H9 (cell line): Measurements from ENCODE around the gene ASB12. TPM values are rescaled to one million over a fixed set of nuclear protein-coding genes. Genes with fewer than 3 reads are reported as not detected.

Experiments used
- DNase-seq: peaks from one replicate; pipeline ENCODE4 v3.0.0-alpha.2; 2017
- H2AFZ ChIP-seq: one replicate; pipeline ENCODE4 v1.6.1; 2013; ENCODE audit warnings: mild to moderate bottlenecking, low read length, control low read depth, moderate library complexity
- H2AK5ac ChIP-seq: 2 replicates; pipeline ENCODE4 v1.6.1; 2013; ENCODE audit warnings: low read length, control low read depth, mixed read lengths; ENCODE audit not compliant: insufficient read length
- H2BK120ac ChIP-seq: one replicate; pipeline ENCODE4 v1.6.1; 2013; ENCODE audit warnings: low read depth, mild to moderate bottlenecking, low read length, control low read depth, inconsistent platforms; ENCODE audit not compliant: poor library complexity, severe bottlenecking
- H2BK12ac ChIP-seq: 2 replicates; pipeline ENCODE4 v1.6.1; 2013; ENCODE audit warnings: low read length, control low read depth, mixed read lengths, low read depth; ENCODE audit not compliant: insufficient read length
- H2BK15ac ChIP-seq: 2 replicates; pipeline ENCODE4 v1.6.1; 2013; ENCODE audit warnings: low read depth, low read length, control low read depth
- H2BK20ac ChIP-seq: one replicate; pipeline ENCODE4 v1.6.1; 2013; ENCODE audit warnings: low read depth, mild to moderate bottlenecking, low read length, control low read depth, inconsistent platforms; ENCODE audit not compliant: poor library complexity, severe bottlenecking
- H2BK5ac ChIP-seq: 2 replicates; pipeline ENCODE4 v1.6.1; 2013; ENCODE audit warnings: low read length, control low read depth, mixed read lengths; ENCODE audit not compliant: insufficient read length
- H3K14ac ChIP-seq: 2 replicates; pipeline ENCODE4 v1.6.1; 2013; ENCODE audit warnings: low read length, control low read depth; ENCODE audit not compliant: insufficient read depth
- H3K18ac ChIP-seq: 2 replicates; pipeline ENCODE4 v1.6.1; 2013; ENCODE audit warnings: low read depth, mild to moderate bottlenecking, mixed read lengths, low read length, control low read depth; ENCODE audit not compliant: insufficient read length
- H3K23ac ChIP-seq: 2 replicates; pipeline ENCODE4 v1.6.1; 2013; ENCODE audit warnings: low read length, control low read depth, mixed read lengths, low read depth; ENCODE audit not compliant: insufficient read length
- H3K23me2 ChIP-seq: 2 replicates; pipeline ENCODE4 v1.6.1; 2013; ENCODE audit warnings: low read depth, mild to moderate bottlenecking, mixed read lengths, low read length, control low read depth; ENCODE audit not compliant: insufficient read length, poor library complexity, severe bottlenecking
- H3K27ac ChIP-seq: 2 replicates; pipeline ENCODE4 v1.5.1; 2013; ENCODE audit warnings: low read length, control low read depth, mixed read lengths, low read depth; ENCODE audit not compliant: insufficient read length
- H3K27me3 ChIP-seq: 2 replicates; pipeline ENCODE4 v1.6.1; 2013; ENCODE audit warnings: low read length, control low read depth, inconsistent platforms; ENCODE audit not compliant: insufficient read depth
- H3K4ac ChIP-seq: 2 replicates; pipeline ENCODE4 v1.6.1; 2013; ENCODE audit warnings: low read depth, mild to moderate bottlenecking, control low read depth, inconsistent platforms, low read length, moderate library complexity
- H3K4me1 ChIP-seq: 2 replicates; pipeline ENCODE4 v1.6.1; 2013; ENCODE audit warnings: low read length, control low read depth, inconsistent platforms; ENCODE audit not compliant: insufficient read depth
- H3K4me2 ChIP-seq: 2 replicates; pipeline ENCODE4 v1.6.1; 2013; ENCODE audit warnings: low read length, control low read depth, mixed read lengths; ENCODE audit not compliant: insufficient read length, insufficient read depth
- H3K56ac ChIP-seq: 2 replicates; pipeline ENCODE4 v1.6.1; 2013; ENCODE audit warnings: low read depth, mild to moderate bottlenecking, mixed read lengths, low read length, control low read depth; ENCODE audit not compliant: insufficient read length
- H3K79me1 ChIP-seq: 2 replicates; pipeline ENCODE4 v1.6.1; 2013; ENCODE audit warnings: low read depth, mild to moderate bottlenecking, moderate library complexity, low read length, control low read depth, inconsistent platforms; ENCODE audit not compliant: insufficient read depth, poor library complexity, severe bottlenecking
- H3K79me2 ChIP-seq: 2 replicates; pipeline ENCODE4 v1.6.1; 2013; ENCODE audit warnings: low read length, control low read depth, inconsistent platforms; ENCODE audit not compliant: insufficient read depth
- H3K9ac ChIP-seq: 2 replicates; pipeline ENCODE4 v1.6.1; 2013; ENCODE audit warnings: low read length, control low read depth, mixed read lengths; ENCODE audit not compliant: insufficient read length; ENCODE audit errors: extremely low read depth
- H3K9me3 ChIP-seq: one replicate; pipeline ENCODE4 v1.6.1; 2013; ENCODE audit warnings: low read depth, low read length, inconsistent platforms; ENCODE audit not compliant: control insufficient read depth
- H3T11ph ChIP-seq: one replicate; pipeline ENCODE4 v1.6.1; 2013; ENCODE audit warnings: mild to moderate bottlenecking, low read length, control low read depth, inconsistent platforms
- H4K20me1 ChIP-seq: one replicate; pipeline ENCODE4 v1.6.1; 2013; ENCODE audit not compliant: control insufficient read depth, insufficient read length, insufficient read depth
- H4K5ac ChIP-seq: 2 replicates; pipeline ENCODE4 v1.6.1; 2013; ENCODE audit warnings: low read depth, mild to moderate bottlenecking, mixed read lengths, low read length, control low read depth; ENCODE audit not compliant: insufficient read length
- H4K8ac ChIP-seq: replicated peaks from 2 replicates; pipeline ENCODE4 v1.6.1; 2013; ENCODE audit warnings: low read length, control low read depth, mixed read lengths, low read depth; ENCODE audit not compliant: insufficient read length
- H4K91ac ChIP-seq: 2 replicates; pipeline ENCODE4 v1.6.1; 2013; ENCODE audit warnings: low read depth, mild to moderate bottlenecking, moderate library complexity, mixed read lengths, low read length, control low read depth; ENCODE audit not compliant: insufficient read length
- H3K27ac Mint-ChIP-seq, 3 experiments: 2 replicates in 2 of 3; 3 replicates in 1 of 3; pipeline ENCODE4 v1.8.0; 2020 to 2021; ENCODE audit warnings: mixed read lengths in 3 of 3, mild to moderate bottlenecking in 1 of 3, moderate library complexity in 1 of 3
- H3K27me3 Mint-ChIP-seq: 2 replicates; pipeline ENCODE4 v1.8.0; 2021; ENCODE audit warnings: low read depth, mild to moderate bottlenecking, moderate library complexity, mixed read lengths
- H3K36me3 Mint-ChIP-seq, 3 experiments: 2 replicates in 2 of 3; 3 replicates in 1 of 3; pipeline ENCODE4 v1.8.0; 2020 to 2021; ENCODE audit warnings: low read depth in 3 of 3, mixed read lengths in 3 of 3; ENCODE audit not compliant: insufficient read depth in 1 of 3
- H3K4me1 Mint-ChIP-seq, 2 experiments: 2 replicates each; pipeline ENCODE4 v1.8.0; 2020; ENCODE audit warnings: mixed read lengths in 2 of 2
- H3K4me3 Mint-ChIP-seq, 2 experiments: 2 replicates in 1 of 2; 3 replicates in 1 of 2; pipeline ENCODE4 v1.8.0; 2020 to 2021; ENCODE audit warnings: mild to moderate bottlenecking in 2 of 2, mixed read lengths in 2 of 2, moderate library complexity in 1 of 2
- H3K9me3 Mint-ChIP-seq, 2 experiments: 2 replicates in 1 of 2; 3 replicates in 1 of 2; pipeline ENCODE4 v1.8.0; 2020; ENCODE audit warnings: mild to moderate bottlenecking in 2 of 2, mixed read lengths in 2 of 2, moderate library complexity in 1 of 2
- WGBS: extraction: QIAGEN DNeasy Blood & Tissue Kit; methylation state at CpG from one replicate; pipeline ENCODE4 v1.1.7; 2013; ENCODE audit warnings: missing lambda C conversion rate, low lambda C conversion rate, mixed read lengths; ENCODE audit not compliant: insufficient read length; ENCODE audit errors: extremely low coverage; 5-methylcytosine and 5-hydroxymethylcytosine counted together
- total RNA-seq: library from RNA; stranded (reverse); gene quantifications from 2 replicates; pipeline ENCODE4 v1.2.1, GENCODE V29; 2021
- TF ChIP-seq, protein P1 (sequence below): fragments of 200-600 bp; sonication (generic); conservative IDR thresholded peaks from 3 replicates; pipeline ENCODE4 v1.8.0; 2021; ENCODE audit warnings: antibody characterized with exemption, mild to moderate bottlenecking

The ASB12 gene
- total RNA-seq, 1 experiment from 2014 or later, result 0.46 TPM

DNA sequence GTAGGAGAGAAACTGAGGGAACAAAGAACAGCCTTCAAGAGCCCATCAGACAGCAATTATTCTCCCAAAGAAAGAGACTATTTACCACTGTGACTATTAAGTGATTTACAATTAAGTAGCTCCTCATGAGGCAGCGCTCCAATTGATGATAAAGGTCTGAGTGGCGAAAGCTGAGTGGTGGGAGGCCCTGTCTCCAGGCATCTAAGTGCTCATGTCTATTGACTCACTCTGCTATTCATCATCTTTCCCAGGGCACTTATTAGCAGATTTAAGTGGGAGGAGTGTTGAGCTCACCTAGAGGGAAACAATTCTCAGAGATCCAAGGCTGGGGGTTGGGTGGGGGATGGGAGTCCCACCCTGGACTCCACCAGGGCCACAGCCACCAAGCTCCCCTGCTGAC lies 48.2 kb downstream of the ASB12 start:
- H3K9me3 ChIP-seq, result peaks cover 43% of the 10 kb centered on the region
- H3K79me1 ChIP-seq, result no peaks in the 10 kb centered on the region
- H2BK12ac ChIP-seq, result no peak overlapping the region
- H2BK120ac ChIP-seq, result no peak overlapping the region
- no peak overlapping the region for H4K91ac ChIP-seq
- H2BK20ac ChIP-seq, result no peak overlapping the region
- no peak overlapping the region for H2AK5ac ChIP-seq
- H4K20me1 ChIP-seq, result no peaks in the 10 kb centered on the region
- no peak overlapping the region for H3K4ac ChIP-seq
- H4K5ac ChIP-seq, result no peak overlapping the region
- H2BK5ac ChIP-seq, result no peak overlapping the region
- no peak overlapping the region for H3K9ac ChIP-seq
- DNase-seq, result no peak
- H3K27ac ChIP-seq, result no peak overlapping the region
- no peak overlapping the region for H3K4me2 ChIP-seq
- H3K27me3 Mint-ChIP-seq, result no peaks in the 10 kb centered on the region; the same call in 1 of the 2 replicates
- H3K27ac Mint-ChIP-seq, result no peak overlapping the region
- no peak overlapping the region for H2BK15ac ChIP-seq
- no peaks in the 10 kb centered on the region for H3K79me2 ChIP-seq
- no peak overlapping the region for H3K14ac ChIP-seq
- no peaks in the 10 kb centered on the region for H3K23me2 ChIP-seq
- no CpG with 5 or more reads among the region's 2 CpGs for WGBS
- no peak overlapping the region for H3K56ac ChIP-seq
- no peaks in the 10 kb centered on the region for H3K4me1 ChIP-seq
- H3K36me3 Mint-ChIP-seq, result peaks cover 0 to 3% (median 2%) of the 10 kb centered on the region in 3 experiments; a peak in 3 of 7 replicates
- H3K27me3 ChIP-seq, result no peaks in the 10 kb centered on the region
- H2AFZ ChIP-seq, result no peak overlapping the region
- no peak overlapping the region for H4K8ac ChIP-seq
- no peak overlapping the region for H3K18ac ChIP-seq
- no peak overlapping the region for H3K4me3 Mint-ChIP-seq
- TF ChIP-seq, protein P1, sequence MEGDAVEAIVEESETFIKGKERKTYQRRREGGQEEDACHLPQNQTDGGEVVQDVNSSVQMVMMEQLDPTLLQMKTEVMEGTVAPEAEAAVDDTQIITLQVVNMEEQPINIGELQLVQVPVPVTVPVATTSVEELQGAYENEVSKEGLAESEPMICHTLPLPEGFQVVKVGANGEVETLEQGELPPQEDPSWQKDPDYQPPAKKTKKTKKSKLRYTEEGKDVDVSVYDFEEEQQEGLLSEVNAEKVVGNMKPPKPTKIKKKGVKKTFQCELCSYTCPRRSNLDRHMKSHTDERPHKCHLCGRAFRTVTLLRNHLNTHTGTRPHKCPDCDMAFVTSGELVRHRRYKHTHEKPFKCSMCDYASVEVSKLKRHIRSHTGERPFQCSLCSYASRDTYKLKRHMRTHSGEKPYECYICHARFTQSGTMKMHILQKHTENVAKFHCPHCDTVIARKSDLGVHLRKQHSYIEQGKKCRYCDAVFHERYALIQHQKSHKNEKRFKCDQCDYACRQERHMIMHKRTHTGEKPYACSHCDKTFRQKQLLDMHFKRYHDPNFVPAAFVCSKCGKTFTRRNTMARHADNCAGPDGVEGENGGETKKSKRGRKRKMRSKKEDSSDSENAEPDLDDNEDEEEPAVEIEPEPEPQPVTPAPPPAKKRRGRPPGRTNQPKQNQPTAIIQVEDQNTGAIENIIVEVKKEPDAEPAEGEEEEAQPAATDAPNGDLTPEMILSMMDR, result no peak
- no peak overlapping the region for H3K23ac ChIP-seq
- H3K4me1 Mint-ChIP-seq, result peaks cover 0 to 4% of the 10 kb centered on the region in 2 experiments; a peak in 2 of 4 replicates
- H3K9me3 Mint-ChIP-seq, result peaks cover 51 to 62% of the 10 kb centered on the region in 2 experiments
- no peak overlapping the region for H3T11ph ChIP-seq
